ENCODE data around the gene TBC1D2B.

- TF ChIP-seq EZH2 (optimal IDR thresholded peaks at IDR 0.05; ENCODE audit: low read depth, low read length) (no peak), CTCF (IDR thresholded peaks at IDR 0.05; ENCODE audit: low read length) (no peak)
Observed at GRCh38 chr15:78077053-78077870, at the start of gene TBC1D2B.
